Brain microvascular endothelial cell (primary cell): ENCODE data around the gene NDST3.

Source experiments
- DNase-seq: peaks from one replicate; pipeline ENCODE4 v3.0.0-alpha.2; 2020
- H3K27ac ChIP-seq: fragments of 250-450 bp; sonication (Bioruptor Pico); 2 replicates; pipeline ENCODE4 v1.5.1; 2020; ENCODE audit warnings: mild to moderate bottlenecking, moderate library complexity
- H3K27me3 ChIP-seq: fragments of 250-450 bp; sonication (Bioruptor Pico); replicated peaks from 2 replicates; pipeline ENCODE4 v1.5.1; 2020; ENCODE audit warnings: mild to moderate bottlenecking
- H3K36me3 ChIP-seq: fragments of 250-450 bp; sonication (Bioruptor Pico); replicated peaks from 2 replicates; pipeline ENCODE4 v1.5.1; 2020; ENCODE audit warnings: mild to moderate bottlenecking
- H3K4me3 ChIP-seq: 2 replicates; pipeline ENCODE4 v1.5.1; 2011; ENCODE audit warnings: low read depth, mild to moderate bottlenecking, control low read depth, low read length, moderate library complexity
- CTCF ChIP-seq: IDR thresholded peaks from 2 replicates; pipeline ENCODE4 v1.5.1; 2011; ENCODE audit warnings: low read depth, mild to moderate bottlenecking, moderate library complexity, low read length, control low read depth, inconsistent platforms; ENCODE audit errors: missing control alignments
- in situ Hi-C: cut with HindIII; loops from 2 replicates; pipeline ENCODE4 v1.10.0; 2017; ENCODE audit warnings: low sequenced_read_pairs, low pct_ligation_motif_present

NDST3 gene

GRCh38 chr4:118046323-118046722 is 12.0 kb downstream of the NDST3 start:
- no peak for TF ChIP-seq CTCF
- H3K4me3 ChIP-seq: no peak overlapping the region
- DNase-seq: no peak
- H3K27me3 ChIP-seq: no peaks in the 10 kb centered on the region
- no peaks in the 10 kb centered on the region for H3K36me3 ChIP-seq
- no peak overlapping the region for H3K27ac ChIP-seq
- in situ Hi-C loops: no loop called here

GRCh38 chr4:118047043-118047442 is 12.8 kb downstream of the NDST3 start:
- H3K4me3 ChIP-seq: no peak overlapping the region
- no peaks in the 10 kb centered on the region for H3K36me3 ChIP-seq
- H3K27ac ChIP-seq: no peak overlapping the region
- no peaks in the 10 kb centered on the region for H3K27me3 ChIP-seq
- DNase-seq: no peak
- TF ChIP-seq CTCF: no peak
- in situ Hi-C loops: no loop called here

GRCh38 chr4:118058955-118059354 is 24.7 kb downstream of the NDST3 start:
- H3K27me3 ChIP-seq: no peaks in the 10 kb centered on the region
- H3K36me3 ChIP-seq: no peaks in the 10 kb centered on the region
- H3K4me3 ChIP-seq: no peak overlapping the region
- in situ Hi-C loops: no loop called here
- DNase-seq: no peak
- TF ChIP-seq CTCF: no peak
- H3K27ac ChIP-seq: no peak overlapping the region

GRCh38 chr4:118059397-118059796 is 25.1 kb downstream of the NDST3 start:
- in situ Hi-C loops: no loop called here
- no peak for DNase-seq
- TF ChIP-seq CTCF: no peak
- Histone ChIP-seq H3K36me3 (no peaks in the 10 kb centered on the region), H3K27ac (no peak overlapping the region), H3K4me3 (no peak overlapping the region), H3K27me3 (no peaks in the 10 kb centered on the region)

GRCh38 chr4:118076958-118077766 is 42.9 kb downstream of the NDST3 start:
- peak; percentile 45 for DNase-seq
- peak; percentile 75 for TF ChIP-seq CTCF

GRCh38 chr4:118077767-118078105 is 43.5 kb downstream of the NDST3 start:
- Histone ChIP-seq H3K36me3 (no peaks in the 10 kb centered on the region), H3K4me3 (no peak overlapping the region), H3K27me3 (no peaks in the 10 kb centered on the region), H3K27ac (no peak overlapping the region)
- DNase-seq: no peak
- in situ Hi-C loops: no loop called here
- no peak for TF ChIP-seq CTCF

More at GRCh38 chr4:118076958-118077766, 42.9 kb downstream of the NDST3 start:
- no peak overlapping the region for H3K4me3 ChIP-seq
- in situ Hi-C loops: no loop called here
- no peaks in the 10 kb centered on the region for H3K27me3 ChIP-seq
- no peak overlapping the region for H3K27ac ChIP-seq
- no peaks in the 10 kb centered on the region for H3K36me3 ChIP-seq
